NCI-H146 treated with DMSO at 0.1 percent for 48 hours (cell line): ENCODE measurements around the gene CD300C.
"Not testable (repeated sequence)": the region's sequence is repeated elsewhere in the genome, so short reads cannot be mapped to it uniquely, and the experiment has no call there.

Source experiments
- DNase-seq: peaks from one replicate; lab custom pipeline; 2025; ENCODE audit not compliant: unreplicated experiment; lab: John Stamatoyannopoulos, UW

CD300C gene

DNA sequence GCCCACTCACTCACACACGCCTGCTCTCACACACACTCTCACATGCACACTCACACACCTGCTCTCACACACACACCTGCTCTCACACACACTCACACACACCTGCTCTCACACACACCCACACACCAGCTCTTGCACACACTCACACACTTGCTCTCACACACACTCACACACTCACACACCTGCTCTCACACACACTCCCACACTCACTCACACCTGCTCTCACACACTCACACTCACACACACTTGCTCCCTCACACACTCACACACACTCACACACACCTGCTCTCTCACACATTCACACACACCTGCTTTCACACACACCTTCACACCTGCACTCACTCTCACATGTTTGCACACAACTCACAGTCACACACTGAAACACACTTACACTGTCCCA is 17.4 kb upstream of the CD300C start:
- no peak for DNase-seq

DNA sequence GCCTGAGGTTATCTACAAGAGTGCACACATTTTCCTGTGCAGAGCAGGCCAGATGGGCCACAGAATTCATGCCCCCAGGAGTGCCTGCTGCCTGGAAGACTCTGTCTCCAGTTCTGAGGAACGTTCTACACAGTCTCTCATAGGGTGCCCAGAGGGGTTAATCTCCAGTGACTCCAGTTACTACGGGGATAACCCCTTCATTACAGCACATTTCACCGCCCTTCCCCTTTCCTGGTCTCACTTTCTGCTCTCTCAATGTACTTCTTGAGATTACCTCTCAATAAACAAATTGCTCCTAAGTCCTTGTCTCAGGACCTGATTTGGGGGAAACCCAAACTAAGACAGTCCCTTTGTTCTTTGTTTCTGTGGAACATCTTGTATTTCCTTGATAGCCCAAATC is 15.7 kb upstream of the CD300C start:
- DNase-seq = no peak

- no peak for DNase-seq
Observed at GRCh38 chr17:74558882-74559519, 13.1 kb upstream of the CD300C start.

DNA sequence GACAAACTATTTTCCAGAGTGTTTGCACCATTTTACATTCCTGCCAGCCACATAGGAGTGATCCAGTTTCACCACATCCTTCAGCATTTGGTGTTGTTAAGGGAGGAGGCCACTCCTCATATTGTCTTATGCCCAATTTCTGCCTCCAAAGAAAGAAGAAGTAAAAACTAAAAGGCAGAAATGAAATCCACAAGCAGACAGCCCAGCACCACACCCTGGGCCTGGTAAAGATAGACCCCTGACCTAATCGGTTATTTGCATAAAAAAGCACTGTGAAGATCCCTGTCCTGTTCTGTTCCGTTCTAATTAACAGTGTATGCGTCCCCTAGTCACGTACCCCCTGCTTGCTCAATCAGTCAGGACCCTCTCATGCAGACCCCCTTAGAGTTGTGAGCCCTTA is 12.5 kb upstream of the CD300C start:
- DNase-seq = not testable (repeated sequence)

GRCh38 chr17:74555427-74555940 is 9.6 kb upstream of the CD300C start:
- DNase-seq = no peak

GRCh38 chr17:74554909-74555308 is 9.0 kb upstream of the CD300C start:
- no peak for DNase-seq

GRCh38 chr17:74552037-74552436 is 6.1 kb upstream of the CD300C start:
- DNase-seq = no peak

GRCh38 chr17:74550602-74551001 is 4.7 kb upstream of the CD300C start:
- DNase-seq = no peak

DNA sequence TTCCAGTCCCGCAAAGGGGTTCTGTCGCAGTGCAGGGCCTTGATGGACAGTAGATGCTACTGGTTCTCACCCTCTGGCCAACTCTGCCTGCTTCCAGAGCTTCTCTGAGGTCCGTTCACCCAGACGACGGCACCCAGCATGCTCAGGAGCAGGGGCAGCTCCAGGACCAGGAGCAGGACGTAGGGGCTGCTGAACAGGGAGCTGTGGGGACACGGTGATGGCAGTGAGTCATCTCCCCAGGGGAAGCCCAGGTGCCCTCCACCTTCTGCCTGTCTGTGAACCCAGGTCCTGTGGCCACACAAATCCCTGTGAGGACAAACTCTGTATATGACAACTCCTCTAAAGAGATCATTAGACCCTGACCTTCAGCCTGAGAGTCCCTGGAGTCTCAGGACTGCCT is 3.4 kb upstream of the CD300C start:
- DNase-seq = no peak

DNA sequence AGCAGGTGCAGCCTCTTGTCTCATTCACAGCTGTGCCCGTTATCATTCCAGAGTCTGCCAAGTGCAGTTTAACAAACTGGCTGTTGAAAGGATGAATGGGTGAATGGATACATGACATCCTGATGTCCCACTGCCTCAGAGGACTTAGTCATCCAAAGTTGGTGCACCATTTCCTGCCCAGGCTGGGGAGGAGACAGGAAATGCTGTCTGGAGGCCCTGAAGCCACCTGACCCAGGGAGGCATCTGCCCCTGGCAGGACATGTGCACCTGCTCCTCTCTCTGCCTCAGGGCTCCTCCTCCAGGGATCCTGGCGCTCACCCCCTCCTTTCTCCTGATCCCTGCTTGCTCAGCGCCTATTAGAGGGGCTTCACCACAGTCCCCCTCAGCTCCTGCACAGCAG is 1.8 kb upstream of the CD300C start:
- DNase-seq = no peak

- no peak for DNase-seq
Observed at GRCh38 chr17:74547264-74547663, 1.3 kb upstream of the CD300C start.

DNA sequence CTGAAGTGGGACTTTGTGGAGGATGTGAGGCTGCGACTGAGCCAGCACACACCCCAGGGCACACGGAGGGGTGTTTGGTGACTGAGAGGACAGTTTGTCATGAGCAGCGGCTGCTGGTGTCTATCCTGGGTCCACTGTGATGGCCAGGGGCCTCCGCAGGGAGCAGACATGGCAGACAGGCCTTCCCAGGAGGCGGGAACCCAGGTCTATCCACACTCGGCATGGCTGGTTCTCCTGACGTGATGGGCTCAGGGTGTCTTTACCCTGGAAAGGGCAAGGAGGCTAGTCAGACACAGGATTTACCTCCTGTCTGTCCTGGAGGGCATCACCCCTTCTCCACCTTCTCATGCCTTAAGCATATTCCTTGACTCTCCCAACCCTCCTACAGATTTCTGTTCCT is 671 bp upstream of the CD300C start:
- no peak for DNase-seq

DNA sequence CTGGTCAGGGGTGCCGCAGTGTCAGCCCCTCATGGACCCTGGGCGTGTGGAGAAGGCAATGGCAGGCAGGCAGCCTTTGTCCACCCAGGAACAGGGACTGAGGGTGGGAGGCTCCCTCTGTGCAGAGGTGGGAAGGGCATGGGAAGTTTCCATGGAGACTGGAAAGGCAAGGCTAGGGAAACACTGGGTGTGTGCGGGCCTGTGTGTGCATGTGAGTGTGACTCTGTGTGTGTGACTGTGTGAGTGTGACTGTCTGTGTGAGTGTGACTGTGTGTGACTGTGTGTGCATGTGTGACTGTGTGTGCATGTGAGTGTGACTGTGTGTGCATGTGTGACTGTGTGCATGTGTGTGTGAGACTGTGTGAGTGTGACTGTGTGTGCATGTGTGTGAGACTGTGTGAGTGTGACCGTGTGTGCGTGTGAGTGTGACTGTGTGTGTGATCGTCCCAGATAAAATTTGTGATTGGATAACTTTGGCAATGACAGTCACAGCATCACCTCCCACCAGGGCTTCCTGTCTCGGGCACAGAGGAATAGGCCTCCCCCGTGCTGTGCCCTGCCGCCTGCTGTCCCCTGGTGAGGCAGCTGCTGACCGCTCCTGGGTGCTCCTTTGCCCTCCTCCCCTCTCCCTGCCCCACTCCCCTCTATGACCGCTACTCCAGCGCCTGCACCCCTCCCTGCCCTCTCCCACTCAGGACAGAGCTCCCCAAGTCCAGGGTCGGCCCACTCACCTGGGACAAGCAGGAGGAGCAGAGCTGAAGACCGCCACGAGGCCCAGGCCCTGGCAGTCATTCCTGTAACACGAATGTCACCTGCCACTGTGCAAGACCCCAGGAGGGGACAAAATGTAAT is 698 bp downstream of the CD300C start:
- DNase-seq = no peak

GRCh38 chr17:74543891-74544760 is 1.8 kb downstream of the CD300C start:
- no peak for DNase-seq

- DNase-seq = no peak
Observed at GRCh38 chr17:74543406-74543805, 2.5 kb downstream of the CD300C start.

- DNase-seq = no peak
Observed at GRCh38 chr17:74542727-74543383, 3.1 kb downstream of the CD300C start.

GRCh38 chr17:74542166-74542565 is 3.7 kb downstream of the CD300C start:
- DNase-seq = no peak

GRCh38 chr17:74541176-74542111 is 4.5 kb downstream of the CD300C start:
- no peak for DNase-seq

DNA sequence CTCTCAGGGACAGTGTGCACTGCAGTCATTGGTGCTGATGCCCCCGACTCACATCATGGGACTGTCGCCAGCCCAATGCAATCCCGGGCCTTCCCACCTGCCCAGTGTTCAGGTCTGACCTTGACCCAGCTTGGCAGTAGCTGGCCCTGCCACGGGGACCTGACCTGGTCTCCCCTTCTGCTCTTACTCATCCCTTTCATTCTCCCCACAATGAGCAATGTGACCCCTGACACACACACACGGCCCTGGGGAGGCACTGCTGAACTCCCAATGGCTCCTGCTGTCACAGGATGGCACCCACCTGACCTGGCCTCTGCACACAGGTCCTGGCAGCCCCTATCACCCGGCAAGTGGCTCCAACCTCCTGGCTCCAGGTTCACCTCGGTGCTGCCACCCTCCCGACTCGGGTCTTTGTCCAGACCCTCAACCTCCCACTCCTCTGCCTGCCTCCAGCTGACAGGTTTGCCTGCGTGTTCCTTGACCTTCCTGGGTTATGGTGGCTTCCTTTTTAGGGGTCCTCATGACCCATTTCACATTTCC is 6.6 kb downstream of the CD300C start:
- DNase-seq = no peak

- DNase-seq = no peak
Observed at GRCh38 chr17:74536890-74537289, 9.0 kb downstream of the CD300C start.
